Sigmoid colon (tissue), 7 donors: ENCODE measurements around the gene RGL4. TPM values are rescaled to one million over a fixed set of nuclear protein-coding genes. Genes with fewer than 3 reads are reported as not detected.
A peak's percentile ranks its signal among the peaks of the same experiment; 100 is the strongest.

ENCODE experiments used
- DNase-seq: peaks from one replicate; pipeline ENCODE4 v3.0.0-alpha.2; 2019
- H3K27ac ChIP-seq, 4 donors: fragments of 200-600 bp; sonication (generic); one replicate each; pipeline ENCODE4 v1.5.1; 2016 to 2019; ENCODE audit warnings: mild to moderate bottlenecking in 1 of 4
- H3K27me3 ChIP-seq, 3 donors: fragments of 200-600 bp; sonication (generic); one replicate each; pipeline ENCODE4 v1.5.1; 2019; ENCODE audit warnings: mild to moderate bottlenecking in 1 of 3
- H3K36me3 ChIP-seq, 4 donors: fragments of 200-600 bp; sonication (generic); one replicate each; pipeline ENCODE4 v1.5.1; 2016 to 2019
- H3K4me1 ChIP-seq, 4 donors: fragments of 200-600 bp; sonication (generic); one replicate each; pipeline ENCODE4 v1.5.1; 2017 to 2019
- H3K4me3 ChIP-seq, 4 donors: fragments of 200-600 bp; sonication (generic); one replicate each; pipeline ENCODE4 v1.5.1; 2017 to 2019; ENCODE audit warnings: mild to moderate bottlenecking in 2 of 4, moderate library complexity in 1 of 4
- H3K9me3 ChIP-seq, 4 donors: fragments of 200-600 bp in 3 of 4; sonication (generic) in 3 of 4; one replicate each; pipeline versions ENCODE4 v1.5.1 to v1.6.1; 2013 to 2019
- CTCF ChIP-seq, 4 experiments: fragments of 450-650 bp in 3 of 4; fragments of 200-600 bp in 1 of 4; IDR thresholded peaks; one replicate each; pipeline ENCODE4 v1.5.1; 2016 to 2019; ENCODE audit warnings: antibody characterized with exemption in 4 of 4, mild to moderate bottlenecking in 3 of 4, moderate library complexity in 2 of 4
- EP300 ChIP-seq, 4 donors: sonication (generic); formaldehyde crosslinking; IDR thresholded peaks; one replicate each; pipeline ENCODE4 v1.6.1; 2017; ENCODE audit warnings: antibody characterized with exemption in 4 of 4
- POLR2A ChIP-seq, 2 donors: fragments of 450-650 bp; IDR thresholded peaks; one replicate each; pipeline ENCODE4 v1.6.1; 2016; ENCODE audit warnings: antibody characterized with exemption in 2 of 2, mild to moderate bottlenecking in 2 of 2, moderate library complexity in 2 of 2
- POLR2AphosphoS5 ChIP-seq, 4 donors: sonication (generic); formaldehyde crosslinking; IDR thresholded peaks; one replicate each; pipeline ENCODE4 v1.6.1; 2017; ENCODE audit warnings: antibody characterized with exemption in 4 of 4
- WGBS, 2 donors: extraction: QIAGEN DNeasy Blood & Tissue Kit; methylation state at CpG; one replicate each; pipeline ENCODE4 v1.1.7; 2013; 5-methylcytosine and 5-hydroxymethylcytosine counted together
- intact Hi-C: fragments of 100-400 bp; cut with DNase I; formaldehyde crosslinking; loops from one replicate; pipeline ENCODE4 v1.15.1; 2023
- polyA plus RNA-seq, 3 donors: library from polyadenylated mRNA; stranded (reverse); fragments of 200-250 nt; gene quantifications; one replicate each; pipeline ENCODE4 v1.2.3, GENCODE V29; 2013
- total RNA-seq, 4 donors: library from RNA; depleted of rRNA; stranded (reverse); fragments of >200 nt; gene quantifications; one replicate each; pipeline ENCODE4 v1.1.0, GENCODE V29; 2016
- donor health status: healthy with polysubstance abuse.
- donor health status: Bipolar disorder and iron deficiency.
- donor health status: healthy.

Gene RGL4
- total and polyA plus RNA-seq, 7 donors: 1.8 to 3.2 (median 2.8) TPM; not detected in 4

DNA sequence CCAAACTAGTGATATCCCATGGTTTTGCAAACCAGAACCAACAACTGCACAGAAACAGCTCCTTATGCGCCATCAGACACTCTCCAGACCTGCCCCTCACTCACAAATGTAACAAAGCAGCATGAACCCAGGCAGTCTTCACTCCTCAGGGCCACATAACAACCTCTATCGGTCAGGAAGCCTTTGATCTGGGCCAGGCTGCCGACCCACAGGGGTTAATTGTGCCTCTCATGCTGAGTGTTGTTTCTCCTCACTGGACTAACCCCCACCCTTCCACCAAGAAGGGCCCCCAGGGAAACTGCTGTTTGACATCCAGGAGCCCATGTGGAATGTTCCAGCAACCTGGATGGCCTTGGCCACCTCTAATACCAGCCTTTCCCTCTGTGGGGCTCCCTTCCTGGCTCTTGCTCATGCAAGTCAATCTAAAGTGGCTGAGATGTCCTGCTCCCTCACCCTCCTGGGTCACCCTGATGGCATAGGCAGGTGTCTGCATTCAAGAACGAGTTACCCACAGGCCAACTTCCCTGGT, 7.9 kb upstream of the RGL4 start:
- WGBS, 2 donors: 73 to 86% methylated on average over 4 of the region's 4 CpGs
- peaks cover 0 to 37% (median 7%) of the 10 kb centered on the region in 4 donors for H3K36me3 ChIP-seq
- H3K27me3 ChIP-seq: no peaks in the 10 kb centered on the region
- intact Hi-C loops: no loop called here
- no peaks in the 10 kb centered on the region for H3K4me1 ChIP-seq
- H3K9me3 ChIP-seq: no peaks in the 10 kb centered on the region
- H3K4me3 ChIP-seq: no peak overlapping the region
- no peak overlapping the region for H3K27ac ChIP-seq
- peak; percentile 12 for DNase-seq
- no peak for TF ChIP-seq CTCF (IDR thresholded peaks at IDR 0.05)
- no peak for TF ChIP-seq POLR2A (IDR thresholded peaks at IDR 0.05)
- no peak for TF ChIP-seq POLR2AphosphoS5 (IDR thresholded peaks at IDR 0.05)
- no peak for TF ChIP-seq EP300 (IDR thresholded peaks at IDR 0.05)

GRCh38 chr22:23683545-23683944, 7.3 kb upstream of the RGL4 start:
- H3K27ac ChIP-seq: no peak overlapping the region
- H3K36me3 ChIP-seq: peaks cover 0 to 42% (median 7%) of the 10 kb centered on the region in 4 donors
- H3K27me3 ChIP-seq: no peaks in the 10 kb centered on the region
- intact Hi-C loops: no loop called here
- 95 to 96% methylated on average over 8 of the region's 8 CpGs for WGBS, 2 donors
- no peaks in the 10 kb centered on the region for H3K9me3 ChIP-seq
- no peak for DNase-seq
- H3K4me3 ChIP-seq: no peak overlapping the region
- no peak for TF ChIP-seq POLR2A (IDR thresholded peaks at IDR 0.05)
- no peak for TF ChIP-seq CTCF (IDR thresholded peaks at IDR 0.05)
- TF ChIP-seq POLR2AphosphoS5 (IDR thresholded peaks at IDR 0.05): no peak
- no peak for TF ChIP-seq EP300 (IDR thresholded peaks at IDR 0.05)
- H3K4me1 ChIP-seq: no peaks in the 10 kb centered on the region

DNA sequence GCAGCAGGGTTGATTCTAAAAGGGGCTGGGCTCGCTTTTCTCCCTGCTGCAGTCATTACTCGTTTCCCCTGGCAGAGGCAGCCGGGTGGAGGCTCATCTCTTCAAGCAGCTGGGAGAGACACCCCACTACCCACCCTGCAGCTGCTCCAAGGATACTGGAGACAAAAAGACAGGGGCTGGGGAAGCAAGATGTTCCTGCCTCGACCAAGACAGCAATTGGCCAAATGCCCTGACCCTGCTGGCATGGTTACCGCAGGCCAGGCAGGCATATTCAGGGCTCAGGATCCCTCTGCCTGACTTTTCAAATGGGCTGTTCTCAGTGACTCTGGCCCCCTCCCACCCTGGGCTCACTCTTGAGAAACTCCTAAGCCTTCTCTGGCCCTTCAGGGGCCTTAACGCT, 6.8 kb upstream of the RGL4 start:
- H3K27me3 ChIP-seq: no peaks in the 10 kb centered on the region
- peaks cover 0 to 46% (median 7%) of the 10 kb centered on the region in 4 donors for H3K36me3 ChIP-seq
- H3K27ac ChIP-seq: no peak overlapping the region
- H3K9me3 ChIP-seq: no peaks in the 10 kb centered on the region
- WGBS, 2 donors: 77 to 87% methylated on average over 6 of the region's 6 CpGs
- DNase-seq: no peak
- no peak for TF ChIP-seq EP300 (IDR thresholded peaks at IDR 0.05)
- no peak for TF ChIP-seq POLR2AphosphoS5 (IDR thresholded peaks at IDR 0.05)
- no peak for TF ChIP-seq CTCF (IDR thresholded peaks at IDR 0.05)
- no peak for TF ChIP-seq POLR2A (IDR thresholded peaks at IDR 0.05)
- intact Hi-C loops: no loop called here
- no peak overlapping the region for H3K4me3 ChIP-seq
- H3K4me1 ChIP-seq: no peaks in the 10 kb centered on the region

DNA sequence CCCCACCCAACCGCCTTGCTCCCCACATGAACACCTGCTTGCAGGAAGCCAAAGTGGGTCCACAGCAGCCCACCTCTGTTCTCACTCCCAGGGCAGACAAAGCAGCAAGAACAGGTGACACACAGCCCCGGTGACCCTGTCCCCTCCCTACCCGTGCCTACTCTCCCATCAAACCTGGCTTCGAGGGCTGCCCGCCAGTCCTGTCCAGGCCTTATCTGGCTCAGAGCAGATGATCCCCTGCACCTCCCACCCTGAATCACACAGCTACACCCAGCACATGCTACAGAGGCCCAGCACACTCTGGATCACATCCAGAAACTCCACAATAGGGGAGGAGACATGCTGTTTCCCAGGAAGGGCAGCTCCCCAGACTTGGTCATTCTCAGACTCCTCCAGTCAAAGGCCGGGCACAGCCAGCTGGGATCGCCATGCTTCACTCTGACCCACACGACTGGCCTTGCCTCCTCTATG, 6.2 kb upstream of the RGL4 start:
- Histone ChIP-seq H3K4me3 (no peak overlapping the region), H3K27ac (no peak overlapping the region), H3K4me1 (no peaks in the 10 kb centered on the region), H3K27me3 (no peaks in the 10 kb centered on the region), H3K36me3 (peaks cover 0 to 48% (median 7%) of the 10 kb centered on the region in 4 donors), H3K9me3 (no peaks in the 10 kb centered on the region)
- no peak for DNase-seq
- 93% methylated on average over 8 of the region's 8 CpGs for WGBS, 2 donors
- intact Hi-C loops: no loop called here
- TF ChIP-seq POLR2A (IDR thresholded peaks at IDR 0.05) (no peak), CTCF (IDR thresholded peaks at IDR 0.05) (no peak), EP300 (IDR thresholded peaks at IDR 0.05) (no peak), POLR2AphosphoS5 (IDR thresholded peaks at IDR 0.05) (no peak)
